CD4-positive, alpha-beta T cell treated with Interferon alpha-2 for 1 hour (primary cell): ENCODE measurements around the gene GRID2.
"Not testable (repeated sequence)": the region's sequence is repeated elsewhere in the genome, so short reads cannot be mapped to it uniquely, and the experiment has no call there.

ENCODE experiments used
- DNase-seq, 2 donors: peaks; one replicate each; pipeline ENCODE4 v3.0.0-alpha.2; 2020 to 2022

The GRID2 gene

DNA sequence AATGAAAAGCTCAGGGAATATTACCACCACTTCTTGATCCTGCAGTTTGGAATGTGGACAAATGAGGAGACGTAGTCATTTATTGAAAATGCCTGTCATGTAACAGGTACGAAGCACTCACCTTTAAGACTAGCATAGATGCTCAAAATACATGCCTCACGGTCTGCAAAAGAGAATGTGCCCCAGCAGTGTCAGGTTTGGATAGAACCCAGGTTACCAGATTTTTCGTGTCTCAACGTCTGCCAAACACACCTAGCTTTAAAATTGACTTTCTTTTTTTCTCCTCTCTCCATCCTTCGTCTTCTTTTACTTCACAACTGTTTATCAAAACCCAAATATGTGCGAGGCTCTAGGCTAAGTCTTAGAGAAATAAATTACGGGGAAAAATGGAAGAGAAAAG is 918.0 kb downstream of the GRID2 start:
- no peak for DNase-seq

DNA sequence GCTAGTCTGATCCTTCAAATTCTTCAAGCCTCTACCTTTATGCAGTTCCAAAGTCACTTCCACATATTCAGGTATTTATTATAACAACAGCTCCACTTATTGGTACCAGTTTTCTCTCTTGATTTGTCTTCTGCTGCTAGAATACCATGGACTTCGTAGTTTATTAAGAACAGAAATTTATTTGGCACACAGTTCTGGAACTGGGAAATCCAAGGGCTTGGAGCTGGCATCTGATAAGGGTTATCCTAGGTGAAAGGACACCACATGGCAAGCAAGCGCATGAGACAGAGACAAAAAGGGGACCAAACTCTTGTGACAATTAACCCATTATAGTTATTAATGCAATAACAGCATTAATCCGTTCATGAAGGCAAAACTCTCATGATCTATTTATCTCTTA is 924.3 kb downstream of the GRID2 start:
- no peak for DNase-seq

DNA sequence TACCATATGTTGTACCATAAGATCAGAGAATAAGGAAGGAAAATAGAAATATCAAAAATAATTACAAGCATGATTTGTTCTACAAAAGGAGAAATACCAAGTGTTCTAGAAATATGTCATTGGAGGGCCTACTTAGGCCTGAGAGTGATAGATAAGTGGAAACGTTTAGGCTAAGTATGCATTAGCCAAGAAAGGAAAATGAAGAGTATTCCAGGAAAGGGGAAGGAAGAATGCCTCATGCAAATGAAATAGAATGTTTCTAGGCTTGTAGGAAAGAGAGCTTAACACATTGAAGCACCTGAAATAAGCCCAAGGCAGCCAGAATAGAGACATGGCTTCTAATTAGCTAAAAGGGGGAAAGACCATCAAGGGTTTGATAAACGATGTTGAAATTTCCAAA is 929.1 kb downstream of the GRID2 start:
- no peak for DNase-seq

DNA sequence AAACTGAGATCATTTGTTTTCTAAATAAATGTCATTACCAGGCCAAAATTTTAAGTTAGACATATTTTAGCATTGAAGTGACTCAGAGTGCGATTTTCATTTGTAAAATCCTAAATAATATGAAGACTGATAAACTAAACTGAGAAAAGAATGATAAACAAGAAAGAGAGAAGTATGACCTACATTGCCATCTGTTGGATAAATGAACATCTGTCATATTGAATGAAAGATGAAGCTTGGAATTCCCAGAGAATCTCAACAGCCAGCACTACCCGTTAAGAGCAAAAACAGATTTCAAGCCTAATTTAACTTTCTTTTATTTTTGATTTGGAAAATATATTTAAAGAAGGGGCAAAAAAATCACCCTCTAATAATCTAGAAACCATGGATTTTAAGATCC is 933.8 kb downstream of the GRID2 start:
- DNase-seq, result no peak

DNA sequence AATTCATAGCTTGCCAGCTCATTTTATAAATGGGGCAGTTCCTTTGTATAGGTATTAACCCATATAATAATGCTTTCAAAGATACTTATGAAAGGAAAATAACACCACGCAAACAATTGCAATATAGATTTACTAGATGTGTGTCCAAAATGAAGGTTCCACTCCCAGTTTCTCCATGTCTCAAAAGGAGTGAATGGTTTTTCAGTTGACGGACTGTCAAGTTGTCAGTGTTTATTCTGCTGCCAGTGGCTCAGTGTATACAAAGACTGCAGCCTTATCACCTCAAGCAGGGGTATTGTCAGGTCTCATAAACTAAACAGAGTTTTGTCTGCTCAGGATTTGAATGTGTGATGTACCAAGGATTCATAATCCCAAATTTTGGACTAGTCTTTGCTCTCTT is 939.5 kb downstream of the GRID2 start:
- DNase-seq, result no peak

DNA sequence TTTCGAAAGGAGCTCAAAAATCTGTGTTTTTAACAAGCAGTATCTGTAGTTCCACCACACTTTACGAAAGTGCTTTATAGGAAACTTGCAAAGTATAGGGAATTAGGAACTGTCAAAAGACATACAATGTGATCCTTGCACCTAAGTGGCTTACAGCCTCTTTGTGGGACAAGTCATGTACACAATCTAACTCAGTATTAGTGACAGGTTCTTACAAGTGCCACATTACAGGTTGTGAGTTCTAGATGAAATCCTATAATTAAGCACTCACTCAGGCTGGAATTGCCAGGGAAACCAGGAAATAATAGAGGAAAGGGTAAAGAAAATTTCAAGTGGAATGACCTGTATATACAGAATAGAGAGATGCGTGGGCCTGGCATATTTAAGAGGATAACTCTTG is 957.4 kb downstream of the GRID2 start:
- DNase-seq, result no peak

DNA sequence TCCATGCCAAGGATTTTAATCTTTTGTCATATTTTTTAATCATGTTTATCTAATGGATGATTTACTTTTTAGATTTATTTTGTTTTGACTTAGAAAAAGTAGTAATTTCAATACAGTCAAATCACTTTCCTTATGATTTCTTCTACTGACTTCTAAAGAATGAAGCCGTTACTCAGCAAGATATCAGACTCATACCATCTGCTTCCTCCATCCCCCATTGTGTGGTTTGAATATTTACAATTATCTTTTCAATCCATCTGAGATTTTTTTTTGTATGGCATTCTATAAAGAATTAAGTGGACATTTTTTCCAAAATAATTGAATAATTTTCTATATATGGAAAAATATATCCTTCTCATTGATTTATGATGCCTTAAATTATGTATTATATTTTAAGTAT is 959.4 kb downstream of the GRID2 start:
- DNase-seq, result no peak

DNA sequence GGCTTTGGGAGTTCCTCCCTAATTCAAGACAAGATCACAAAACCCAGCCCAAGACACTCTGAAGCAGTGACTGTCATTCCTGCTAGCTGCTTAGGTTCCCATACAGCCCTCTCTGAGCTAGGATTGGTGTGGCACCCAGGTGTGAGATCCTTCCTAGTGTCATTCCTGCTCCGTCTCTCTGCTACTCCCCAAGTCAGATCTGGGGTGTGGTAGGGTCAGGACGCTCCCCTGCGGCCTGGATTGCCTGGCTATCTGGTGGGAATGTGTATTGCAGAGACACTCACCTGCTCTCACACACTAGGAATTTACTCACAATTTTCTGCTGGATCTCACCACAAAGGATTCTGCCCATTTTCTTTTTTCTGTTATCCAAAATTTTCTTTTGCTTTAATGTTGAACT is 964.0 kb downstream of the GRID2 start:
- DNase-seq, result no peak

DNA sequence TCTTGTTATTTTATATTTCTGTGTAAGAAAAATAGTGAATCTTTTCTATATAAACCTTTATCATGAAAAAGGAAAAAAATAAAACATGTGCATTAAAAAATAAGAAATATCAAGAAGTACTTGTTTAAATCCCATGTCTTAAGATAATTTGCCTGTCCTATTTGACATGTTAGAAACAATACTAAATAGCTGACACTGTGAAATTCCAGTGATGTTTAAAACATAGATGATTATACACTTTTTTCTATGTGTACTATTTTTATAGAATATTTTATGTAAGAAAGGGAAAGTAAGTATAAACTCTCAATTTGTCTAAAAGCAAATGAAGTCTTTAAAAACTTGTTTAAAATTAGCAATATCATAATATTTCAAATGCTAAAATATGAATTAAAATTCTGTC is 981.6 kb downstream of the GRID2 start:
- DNase-seq, result no peak

DNA sequence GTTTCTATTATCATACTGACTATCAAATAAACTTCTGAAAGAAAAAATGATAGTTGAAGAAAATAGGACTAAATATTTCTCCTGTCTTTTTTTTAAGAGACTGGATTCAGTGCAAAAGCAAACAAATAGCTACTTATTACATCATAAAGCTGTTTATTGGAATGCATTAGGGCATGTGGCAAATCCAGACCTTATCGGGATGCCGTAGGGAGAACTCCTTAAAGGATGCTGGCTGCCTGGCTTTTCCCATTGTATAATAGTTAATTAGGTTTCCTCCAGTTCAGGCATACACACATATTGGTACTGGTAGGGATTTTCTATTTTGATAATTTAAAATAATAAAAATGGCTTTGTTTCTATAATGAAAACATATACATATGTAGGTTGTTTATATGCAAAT is 985.5 kb downstream of the GRID2 start:
- no peak for DNase-seq

DNA sequence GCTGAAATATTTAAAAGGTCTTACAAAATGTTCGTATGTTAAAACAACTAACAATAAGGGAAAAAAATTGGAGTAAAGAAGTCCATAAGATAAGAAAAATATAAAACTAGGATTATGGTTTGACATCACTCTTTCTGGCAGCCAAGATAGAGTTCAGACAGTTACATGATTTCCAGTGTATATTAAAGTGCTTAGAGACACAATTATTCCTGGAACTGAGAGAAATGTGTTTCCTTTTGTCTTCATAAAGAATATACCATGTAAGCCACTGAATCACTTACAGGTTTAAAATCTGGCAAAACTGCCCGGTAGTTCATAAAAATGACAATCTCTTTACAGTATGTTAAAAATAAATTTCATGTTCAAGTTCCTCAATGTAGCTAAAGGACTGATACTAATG is 986.1 kb downstream of the GRID2 start:
- DNase-seq, result no peak

DNA sequence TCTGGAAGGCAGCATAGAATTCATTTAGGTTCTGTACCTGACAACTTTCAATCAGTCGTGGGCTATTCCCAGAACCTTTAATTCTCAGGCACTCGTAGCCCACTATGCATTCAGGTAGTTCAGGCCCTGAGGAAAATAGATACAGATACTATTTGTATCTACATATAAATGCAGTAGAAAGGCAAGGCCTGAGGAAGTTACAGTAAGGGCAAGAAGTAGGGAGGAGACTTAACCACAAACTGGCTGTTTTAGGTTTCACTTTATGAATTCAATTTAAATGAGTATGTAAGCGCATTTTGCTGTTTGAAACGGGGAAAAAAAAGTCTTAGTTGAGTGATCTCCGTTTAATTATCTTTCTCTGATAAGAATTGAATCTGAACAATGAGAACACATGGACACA is 995.4 kb downstream of the GRID2 start:
- DNase-seq, result no peak

DNA sequence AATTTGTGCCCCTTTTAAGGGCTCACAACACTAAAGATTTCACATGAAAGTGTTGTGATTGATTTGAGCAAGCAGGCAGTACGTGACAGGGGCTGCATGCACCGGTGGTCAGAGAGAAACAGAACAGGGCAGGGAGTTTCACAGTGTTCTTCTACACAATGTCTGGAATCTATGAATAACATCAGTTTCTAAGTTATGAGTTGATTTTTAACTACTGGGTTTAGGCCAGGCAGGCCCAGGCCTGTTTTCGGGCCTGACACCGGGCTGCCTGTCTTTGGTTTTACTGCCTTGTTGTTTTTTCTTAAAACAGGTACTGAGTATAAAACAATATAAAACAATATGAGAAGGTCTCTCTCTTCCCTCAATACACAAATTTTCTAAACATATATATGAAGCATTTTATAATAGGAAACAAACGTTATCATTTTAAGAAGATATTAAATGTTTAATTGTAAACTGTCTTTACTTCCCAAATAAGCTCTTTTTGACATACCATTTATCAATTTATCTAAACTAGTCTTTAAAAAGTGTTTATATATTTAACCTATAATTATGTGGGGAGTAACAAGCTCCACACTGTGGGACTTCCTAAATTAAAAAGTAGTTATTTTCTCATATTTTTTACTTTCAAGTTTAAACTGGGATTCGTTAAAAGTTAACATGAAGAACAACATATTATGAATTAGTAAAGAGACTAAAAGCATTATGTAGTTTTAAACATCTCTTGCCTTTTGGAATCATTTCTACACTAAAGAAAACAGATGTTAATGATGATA is 997.2 kb downstream of the GRID2 start:
- not testable (repeated sequence) for DNase-seq

DNA sequence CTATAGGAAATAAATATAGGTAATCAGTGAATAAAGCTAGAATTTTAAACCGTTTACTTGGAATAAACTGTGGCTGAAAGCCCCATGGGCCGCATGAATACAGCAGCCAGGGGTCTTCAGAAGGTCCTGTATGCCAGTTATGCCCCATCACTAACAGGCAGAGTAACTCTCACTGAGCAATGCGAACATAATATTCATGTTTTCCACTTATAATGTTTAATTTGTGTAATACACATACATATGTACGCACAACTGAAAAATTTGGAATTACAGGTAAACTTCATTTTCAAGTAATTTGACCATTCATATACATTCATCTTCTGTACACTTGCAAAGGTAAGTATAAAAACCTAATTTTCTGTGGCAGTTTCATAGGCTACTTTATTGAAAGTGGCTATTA is 998.5 kb downstream of the GRID2 start:
- DNase-seq, result no peak

DNA sequence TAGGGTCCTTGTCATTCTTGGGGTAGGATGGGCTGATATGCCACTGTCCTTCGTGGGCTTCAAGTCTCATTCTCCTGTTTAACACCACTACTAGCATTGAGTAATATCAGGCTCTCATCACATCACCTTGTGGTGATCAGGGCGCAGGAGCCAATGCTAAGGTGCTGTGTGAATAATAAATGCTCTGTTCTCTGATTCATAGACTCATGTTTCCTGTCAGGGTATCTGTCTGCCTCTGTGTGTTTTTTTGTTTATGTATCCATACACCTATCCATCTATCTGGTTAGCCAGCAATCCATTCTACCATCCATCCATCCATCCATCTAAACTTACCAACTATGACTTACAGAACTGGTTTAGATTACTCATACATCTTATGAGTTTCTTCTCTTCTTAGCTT is 999.7 kb downstream of the GRID2 start:
- DNase-seq, result no peak

DNA sequence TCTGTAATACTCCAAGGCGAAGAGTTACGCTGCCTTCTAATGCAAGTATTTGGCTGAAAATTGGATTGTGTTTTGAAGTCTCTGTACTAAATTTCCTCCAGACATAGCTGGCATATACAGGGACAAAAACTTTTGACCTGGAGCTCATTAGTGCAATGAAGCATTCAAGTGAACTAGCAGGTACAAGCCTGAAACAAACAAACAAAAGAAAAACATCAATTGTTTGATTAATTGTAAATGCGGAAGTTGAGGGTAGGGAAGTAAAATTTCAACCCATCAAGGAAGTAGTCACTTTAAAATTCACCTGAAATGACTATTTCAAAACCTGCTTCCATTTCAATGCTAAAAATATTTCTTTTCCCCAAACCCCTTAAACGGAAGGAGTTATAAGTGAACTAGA is 1008.5 kb downstream of the GRID2 start:
- DNase-seq, result no peak

DNA sequence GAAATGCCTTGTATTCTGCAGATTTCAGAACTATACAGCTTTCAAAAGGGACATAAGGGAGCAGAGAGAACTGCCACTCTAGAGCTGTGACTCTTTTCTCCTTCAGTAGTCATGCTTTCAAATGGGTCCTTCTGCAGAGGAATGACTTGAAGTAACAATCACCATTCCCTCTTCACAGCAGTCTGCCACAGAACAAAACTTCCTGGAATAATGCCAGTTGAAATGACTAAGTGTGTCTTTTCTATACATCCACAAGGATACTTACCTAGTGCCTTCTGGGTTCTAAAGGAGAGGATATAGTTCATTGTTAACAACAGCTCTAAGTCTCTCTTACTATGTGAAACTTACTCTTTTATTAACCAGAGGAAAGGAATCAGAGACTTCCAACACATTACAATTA is 1009.4 kb downstream of the GRID2 start:
- no peak for DNase-seq

DNA sequence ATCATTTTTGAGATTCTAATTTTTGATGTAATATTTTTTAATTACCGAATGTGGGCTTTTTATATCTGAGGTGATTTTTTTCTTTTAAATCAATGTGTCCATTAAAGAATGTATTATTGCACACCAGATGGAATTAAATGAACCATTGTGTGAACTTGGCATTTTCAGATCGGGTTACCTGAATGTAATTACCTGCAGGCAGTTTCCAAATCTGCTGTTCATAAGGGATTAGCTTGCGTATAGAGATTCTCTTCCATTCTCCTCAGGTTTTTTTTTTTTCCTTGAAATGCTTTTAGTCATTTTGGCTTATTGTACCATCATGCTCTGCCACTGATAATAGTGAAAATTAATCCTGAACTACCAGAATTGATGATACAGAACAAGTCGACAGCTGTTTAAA is 1013.3 kb downstream of the GRID2 start:
- DNase-seq, result no peak

DNA sequence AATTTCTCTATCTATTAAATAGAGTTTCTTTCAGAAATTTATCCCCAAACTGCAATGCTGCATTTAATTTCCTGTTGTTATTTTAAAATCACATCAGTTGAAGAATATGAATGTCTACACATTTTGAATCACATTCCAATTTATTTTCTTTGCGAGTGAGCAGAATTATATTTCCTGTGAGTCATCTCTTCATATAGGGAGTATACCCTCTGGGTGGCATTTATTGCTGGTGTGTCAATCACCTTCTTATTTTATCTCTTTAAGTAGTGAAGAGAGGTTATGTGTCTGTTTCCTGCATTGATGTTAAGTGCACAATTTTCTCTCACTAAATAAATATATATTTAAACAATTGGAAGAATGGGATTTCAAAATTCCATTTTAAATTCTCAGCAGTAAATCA is 1013.8 kb downstream of the GRID2 start:
- no peak for DNase-seq

DNA sequence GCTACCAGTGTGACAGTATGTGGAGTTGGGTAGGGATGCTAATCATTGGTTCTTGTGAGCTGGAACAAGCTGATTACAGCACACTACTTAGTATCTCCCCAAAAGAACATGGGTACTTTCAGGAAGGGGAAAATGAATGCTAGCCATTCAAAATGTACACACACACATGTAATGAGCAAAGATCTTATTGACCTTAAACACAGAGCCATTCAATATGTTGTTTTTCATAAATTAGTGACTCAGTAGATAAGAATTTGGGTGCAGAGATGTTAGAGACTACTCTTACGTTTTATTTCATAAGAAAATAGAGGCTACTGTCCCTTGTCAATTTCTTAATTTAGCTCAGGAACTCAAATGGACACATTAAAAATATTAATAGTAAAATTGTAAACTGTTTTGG is 1015.3 kb downstream of the GRID2 start:
- no peak for DNase-seq

DNA sequence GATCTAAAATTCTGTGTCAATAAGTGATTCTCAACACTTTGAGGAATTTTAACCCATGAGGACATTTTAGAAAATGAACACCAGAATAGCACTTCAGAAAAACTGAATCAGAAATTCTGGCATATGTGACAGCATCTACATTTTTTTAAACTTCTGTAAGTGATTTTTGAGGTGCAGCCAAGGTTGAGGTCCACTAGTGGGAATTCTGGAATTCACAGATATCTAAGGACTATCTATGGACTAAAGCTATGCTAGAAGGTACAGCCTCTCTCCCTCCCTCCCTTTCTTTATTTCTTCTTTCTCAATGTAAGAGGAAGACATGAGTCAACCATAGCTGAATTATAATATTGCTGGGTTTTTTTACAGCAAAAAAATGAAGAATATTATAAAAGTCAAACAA is 1016.6 kb downstream of the GRID2 start:
- no peak for DNase-seq

DNA sequence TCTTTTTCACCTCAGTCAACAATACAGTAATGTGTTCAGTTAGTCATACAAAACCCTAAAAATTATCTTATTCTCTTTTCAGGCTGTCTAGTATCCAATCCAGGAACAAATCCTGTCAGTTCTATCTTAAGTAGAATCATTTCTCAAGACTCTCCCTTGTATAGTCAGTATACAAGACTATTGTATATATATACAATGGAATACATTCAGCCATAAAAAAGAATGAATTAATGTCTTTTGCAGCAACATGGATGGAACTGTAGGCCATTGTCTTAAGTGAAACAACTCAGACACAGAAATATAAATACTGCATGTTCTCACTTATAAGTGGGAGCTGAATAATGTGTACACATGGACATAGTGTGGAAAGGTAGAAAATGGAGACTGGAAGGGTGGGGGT is 1023.6 kb downstream of the GRID2 start:
- no peak for DNase-seq

DNA sequence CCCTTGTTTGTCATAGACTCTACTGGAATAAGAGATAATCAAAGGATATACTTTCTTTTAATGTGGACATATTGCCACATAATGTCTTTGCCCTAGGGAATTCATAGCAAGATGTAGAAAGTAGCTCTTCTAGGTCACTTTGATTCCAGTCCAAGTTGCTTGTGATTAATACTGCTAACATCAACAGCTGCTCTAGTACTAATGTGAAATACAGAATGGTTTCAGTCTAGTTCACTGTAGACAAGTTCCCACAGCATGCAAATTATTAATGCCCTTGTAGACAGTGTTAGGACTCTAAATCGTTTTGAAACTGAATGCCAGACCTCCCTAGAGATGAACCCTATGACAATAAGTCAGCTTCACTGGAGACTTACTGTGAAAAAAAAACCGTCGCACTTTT is 1030.2 kb downstream of the GRID2 start:
- DNase-seq, result no peak

DNA sequence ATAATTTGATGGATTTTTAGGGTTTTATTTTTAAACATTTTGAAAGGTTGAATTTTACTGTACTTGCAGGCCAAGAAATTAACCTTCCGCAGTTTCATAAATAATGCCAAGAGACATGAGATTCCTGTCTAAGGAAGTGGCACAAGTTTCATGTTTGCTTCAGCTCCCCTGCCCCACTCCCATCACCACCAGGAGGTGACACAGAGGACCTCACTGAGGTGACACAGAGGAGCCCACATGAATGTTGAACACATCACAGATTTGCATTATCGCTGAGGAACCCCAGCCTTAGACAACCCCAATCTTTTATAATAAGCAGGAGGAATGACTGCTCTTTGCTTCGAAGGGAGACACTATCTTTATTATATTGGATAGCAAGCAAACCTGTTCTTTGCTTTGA is 1033.4 kb downstream of the GRID2 start:
- DNase-seq, result no peak

DNA sequence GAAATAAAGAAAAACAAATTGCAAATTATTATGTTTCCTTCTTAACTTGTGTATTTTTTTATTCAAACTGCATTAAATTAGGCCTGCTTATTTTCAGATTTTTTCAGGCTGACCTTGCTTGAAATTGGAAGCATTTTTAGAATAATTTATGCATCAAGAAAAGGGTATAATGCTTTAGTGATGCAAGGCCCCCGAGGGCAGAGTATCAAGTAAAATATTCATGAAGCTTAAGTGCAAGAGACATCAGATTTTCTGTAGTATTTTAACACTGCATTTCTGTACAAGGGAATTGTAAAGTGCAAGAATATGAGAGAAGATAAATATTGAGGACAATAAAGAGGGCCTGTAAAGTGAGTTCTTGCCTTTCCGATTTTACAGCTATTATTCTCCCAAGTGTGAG is 1039.0 kb downstream of the GRID2 start:
- no peak for DNase-seq

DNA sequence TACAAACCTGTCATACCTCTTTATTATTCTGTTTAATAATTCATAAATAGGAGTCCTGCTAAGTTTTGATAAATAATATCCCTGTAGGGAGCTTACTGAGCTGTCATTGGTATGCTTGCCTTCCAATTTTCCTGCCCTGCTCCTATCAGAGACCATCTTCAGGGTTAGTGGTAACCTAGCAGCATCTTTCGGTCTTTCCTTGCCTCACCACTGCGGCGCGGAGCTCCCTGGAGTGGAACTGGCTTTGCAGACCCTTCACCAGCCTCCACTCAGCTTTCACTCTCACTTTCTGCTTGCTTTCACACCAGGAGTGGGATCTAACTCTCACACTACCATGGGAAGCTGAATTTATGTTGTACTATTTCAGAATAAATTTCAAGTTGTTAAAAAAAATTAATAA is 1043.1 kb downstream of the GRID2 start:
- DNase-seq, result no peak
